Prostate gland (tissue), 2 donors: ENCODE measurements around the gene NCOR2. TPM values are rescaled to one million over a fixed set of nuclear protein-coding genes. Genes with fewer than 3 reads are reported as not detected.

Experiments used
- DNase-seq: peaks from one replicate; pipeline ENCODE4 v3.0.0-alpha.2; 2019; ENCODE audit warnings: low spot score
- H3K27ac ChIP-seq, 2 donors: fragments of 200-600 bp; sonication (generic); 2 replicates each; pipeline ENCODE4 v1.5.1; 2017 to 2019
- H3K27me3 ChIP-seq: fragments of 200-600 bp; sonication (generic); replicated peaks from 2 replicates; pipeline ENCODE4 v1.5.1; 2019; ENCODE audit not compliant: insufficient read depth
- H3K36me3 ChIP-seq, 2 donors: fragments of 200-600 bp; sonication (generic); 1 replicate in 1 of 2; 2 replicates in 1 of 2; pipeline versions ENCODE4 v1.5.1 to v1.8.1; 2017 to 2019
- H3K4me1 ChIP-seq: fragments of 200-600 bp; sonication (generic); replicated peaks from 2 replicates; pipeline ENCODE4 v1.5.1; 2019
- H3K4me3 ChIP-seq, 2 donors: fragments of 200-600 bp; sonication (generic); 2 replicates each; pipeline ENCODE4 v1.5.1; 2017 to 2019
- H3K9me3 ChIP-seq: fragments of 200-600 bp; sonication (generic); 2 replicates; pipeline ENCODE4 v1.5.1; 2017
- POLR2A ChIP-seq: fragments of 450-650 bp; IDR thresholded peaks from one replicate; pipeline ENCODE4 v1.6.1; 2016; ENCODE audit warnings: antibody characterized with exemption, mild to moderate bottlenecking
- POLR2AphosphoS5 ChIP-seq: sonication (generic); formaldehyde crosslinking; IDR thresholded peaks from one replicate; pipeline ENCODE4 v1.6.1; 2017; ENCODE audit warnings: antibody characterized with exemption
- WGBS: methylation state at CpG from one replicate; pipeline ENCODE4 v1.1.5; 2018; 5-methylcytosine and 5-hydroxymethylcytosine counted together
- intact Hi-C: fragments of 100-400 bp; cut with DNase I; formaldehyde crosslinking; loops from one replicate; pipeline ENCODE4 v1.14.2; 2022
- total RNA-seq, 2 donors: library from RNA; depleted of rRNA; stranded (reverse); fragments of >200 nt; gene quantifications; one replicate each; pipeline ENCODE4 v1.1.0, GENCODE V29; 2016
- TF ChIP-seq, protein P1 (sequence below), 4 experiments: fragments of 200-600 bp in 2 of 4; fragments of 450-650 bp in 2 of 4; sonication (generic) in 2 of 4; IDR thresholded peaks; 1 replicate in 3 of 4; 2 replicates in 1 of 4; pipeline ENCODE4 v1.5.1; 2016 to 2019; ENCODE audit warnings: antibody characterized with exemption in 4 of 4, mild to moderate bottlenecking in 2 of 4, moderate library complexity in 2 of 4

Gene NCOR2
- total RNA-seq, 2 donors from 2014 or later, result 184 to 306 TPM

- DNase-seq, result no peak
- Histone ChIP-seq H3K27ac (no peak overlapping the region), H3K4me1 (peaks cover 4% of the 10 kb centered on the region), H3K4me3 (no peak overlapping the region), H3K27me3 (no peaks in the 10 kb centered on the region), H3K9me3 (no peaks in the 10 kb centered on the region), H3K36me3 (no peaks in the 10 kb centered on the region)
- WGBS, result 84% methylated on average over 10 of the region's 10 CpGs
- no peak for TF ChIP-seq POLR2A
- no peak for TF ChIP-seq POLR2AphosphoS5
- TF ChIP-seq, protein P1, sequence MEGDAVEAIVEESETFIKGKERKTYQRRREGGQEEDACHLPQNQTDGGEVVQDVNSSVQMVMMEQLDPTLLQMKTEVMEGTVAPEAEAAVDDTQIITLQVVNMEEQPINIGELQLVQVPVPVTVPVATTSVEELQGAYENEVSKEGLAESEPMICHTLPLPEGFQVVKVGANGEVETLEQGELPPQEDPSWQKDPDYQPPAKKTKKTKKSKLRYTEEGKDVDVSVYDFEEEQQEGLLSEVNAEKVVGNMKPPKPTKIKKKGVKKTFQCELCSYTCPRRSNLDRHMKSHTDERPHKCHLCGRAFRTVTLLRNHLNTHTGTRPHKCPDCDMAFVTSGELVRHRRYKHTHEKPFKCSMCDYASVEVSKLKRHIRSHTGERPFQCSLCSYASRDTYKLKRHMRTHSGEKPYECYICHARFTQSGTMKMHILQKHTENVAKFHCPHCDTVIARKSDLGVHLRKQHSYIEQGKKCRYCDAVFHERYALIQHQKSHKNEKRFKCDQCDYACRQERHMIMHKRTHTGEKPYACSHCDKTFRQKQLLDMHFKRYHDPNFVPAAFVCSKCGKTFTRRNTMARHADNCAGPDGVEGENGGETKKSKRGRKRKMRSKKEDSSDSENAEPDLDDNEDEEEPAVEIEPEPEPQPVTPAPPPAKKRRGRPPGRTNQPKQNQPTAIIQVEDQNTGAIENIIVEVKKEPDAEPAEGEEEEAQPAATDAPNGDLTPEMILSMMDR (IDR thresholded peaks at IDR 0.05), result no peak
- intact Hi-C loops, result no loop called here
Observed at GRCh38 chr12:124599074-124599999, 31.9 kb upstream of the NCOR2 start.

DNA sequence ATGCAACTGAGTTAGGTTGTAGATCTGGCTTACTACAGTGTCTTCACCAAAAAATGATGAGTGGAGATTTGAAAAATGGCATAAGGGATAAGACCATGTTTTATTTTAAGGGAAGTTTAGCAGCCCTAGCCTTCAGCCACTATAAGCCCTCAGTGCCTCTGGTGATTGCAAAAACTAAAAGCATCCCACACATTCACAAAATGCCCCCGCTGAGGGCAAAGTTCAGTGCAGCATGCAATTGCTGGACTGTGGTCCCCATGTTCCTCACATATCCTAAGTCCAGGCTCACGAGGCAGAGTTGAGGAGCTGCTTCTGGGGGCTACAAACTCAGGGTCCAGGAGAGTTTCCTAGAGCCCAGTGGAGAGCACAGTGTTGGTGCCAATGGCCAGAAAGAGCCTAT is 29.6 kb upstream of the NCOR2 start:
- TF ChIP-seq POLR2A, result no peak
- no peak for TF ChIP-seq POLR2AphosphoS5
- TF ChIP-seq, protein P1 (IDR thresholded peaks at IDR 0.05), result no peak
- intact Hi-C loops, result no loop called here
- 84% methylated on average over 2 of the region's 2 CpGs for WGBS
- H3K27ac ChIP-seq, result no peak overlapping the region
- no peaks in the 10 kb centered on the region for H3K36me3 ChIP-seq
- H3K27me3 ChIP-seq, result no peaks in the 10 kb centered on the region
- DNase-seq, result no peak
- H3K9me3 ChIP-seq, result no peaks in the 10 kb centered on the region
- no peaks in the 10 kb centered on the region for H3K4me1 ChIP-seq
- no peak overlapping the region for H3K4me3 ChIP-seq

GRCh38 chr12:124595444-124595843 is 28.0 kb upstream of the NCOR2 start:
- H3K36me3 ChIP-seq, result no peaks in the 10 kb centered on the region
- intact Hi-C loops, result no loop called here
- WGBS, result 74% methylated on average over 4 of the region's 4 CpGs

GRCh38 chr12:124594851-124595250 is 27.4 kb upstream of the NCOR2 start:
- TF ChIP-seq, protein P1 (IDR thresholded peaks at IDR 0.05), result no peak
- TF ChIP-seq POLR2A (no peak), POLR2AphosphoS5 (no peak)
- intact Hi-C loops, result no loop called here
- 96% methylated on average over 6 of the region's 6 CpGs for WGBS
- H3K9me3 ChIP-seq, result no peaks in the 10 kb centered on the region
- H3K36me3 ChIP-seq, result no peaks in the 10 kb centered on the region
- no peaks in the 10 kb centered on the region for H3K27me3 ChIP-seq
- H3K4me3 ChIP-seq, result no peak overlapping the region
- no peak overlapping the region for H3K27ac ChIP-seq
- DNase-seq, result no peak
- H3K4me1 ChIP-seq, result no peaks in the 10 kb centered on the region

More at GRCh38 chr12:124595444-124595843, 28.0 kb upstream of the NCOR2 start:
- Histone ChIP-seq H3K9me3 (no peaks in the 10 kb centered on the region), H3K27me3 (no peaks in the 10 kb centered on the region), H3K4me1 (no peaks in the 10 kb centered on the region), H3K27ac (no peak overlapping the region), H3K4me3 (no peak overlapping the region)
- TF ChIP-seq, protein P1 (IDR thresholded peaks at IDR 0.05), result no peak
- TF ChIP-seq POLR2AphosphoS5, result no peak
- TF ChIP-seq POLR2A, result no peak
- DNase-seq, result no peak
